ENCODE data around the gene SMIM10L2A. TPM values are rescaled to one million over a fixed set of nuclear protein-coding genes. Genes with fewer than 3 reads are reported as not detected.

SMIM10L2A gene
- total and polyA plus RNA-seq, 10 of the 15 experiments (the other 5 are each of a cell fraction or from before 2014, with no cell fraction given): 0.02 to 0.05 (median 0.03) TPM; not detected in 7

- intact Hi-C loops (cut with micrococcal nuclease; ENCODE audit: unreplicated experiment): no loop called here
- WGBS (ENCODE audit: insufficient coverage, insufficient replicate concordance, low lambda C conversion rate, missing lambda C conversion rate): 14% methylated on average over 8 of the region's 8 CpGs
These were observed 28.1 kb downstream of the SMIM10L2A start for GRCh38 chrX:135449637-135450550.

More at GRCh38 chrX:135449637-135450550, 28.1 kb downstream of the SMIM10L2A start:
- in situ Hi-C loops (cut with MboI): no loop called here
- Histone ChIP-seq H3K9ac (ENCODE audit: control insufficient read depth, insufficient read depth, low read length) (no peak overlapping the region), H3K4me2 (ENCODE audit: control insufficient read depth, insufficient read depth) (no peak overlapping the region), H3K27me3 (replicated peaks in 1 of 2; ENCODE audit: control insufficient read depth in 2 of 2, insufficient read depth in 2 of 2, low read length in 1 of 2) (no peaks in the 10 kb centered on the region), H3K27ac (ENCODE audit: control insufficient read depth, insufficient read depth) (no peak overlapping the region), H4K20me1 (ENCODE audit: control insufficient read depth, insufficient read depth) (no peaks in the 10 kb centered on the region), H3K4me3 (no peak overlapping the region), H3K4me1 (ENCODE audit: control insufficient read depth, insufficient read depth, low read length) (no peaks in the 10 kb centered on the region), H3K9me3 (replicated peaks; ENCODE audit: control insufficient read depth, insufficient read depth, low read length) (no peaks in the 10 kb centered on the region), H3K79me2 (ENCODE audit: control insufficient read depth, insufficient read depth, low read length) (no peaks in the 10 kb centered on the region), H3K36me3 (ENCODE audit: control insufficient read depth in 2 of 2, insufficient read depth in 2 of 2, low read length in 1 of 2) (no peaks in the 10 kb centered on the region), H2AFZ (ENCODE audit: control insufficient read depth, low read depth, low read length) (no peak overlapping the region)
- FAIRE-seq: no peak
- CTCF ChIA-PET: no interaction called here
- ATAC-seq: no peak
- SMC1A ChIA-PET (ENCODE audit: uncharacterized antibody, unreplicated experiment): no interaction called here
- no peak for DNase-seq (ENCODE audit: low read depth, low spot score)
- RAD21 ChIA-PET (ENCODE audit: unreplicated experiment): interaction anchor here (0.8 kb wide), 1 partner anchor 11 kb away, joined by 3 read pairs; no protein-coding TSS in a partner anchor
- BruUV-seq (replicated peaks): no TSS peak
- POLR2A ChIA-PET: interaction anchor here (0.5 kb wide), 1 partner anchor 277 kb away, joined by 3 read pairs; no protein-coding TSS in a partner anchor
- TF ChIP-seq ZNF274 (IDR thresholded peaks at IDR 0.05; ENCODE audit: insufficient read depth, insufficient read length): no peak
- TF ChIP-seq USF1 (IDR thresholded peaks at IDR 0.05; ENCODE audit: borderline replicate concordance, extremely low read length, insufficient read depth, low read depth, low read length): no peak
- no peak for TF ChIP-seq MAX (IDR thresholded peaks at IDR 0.05; ENCODE audit: low read depth, low read length)
- TF ChIP-seq EP300 (IDR thresholded peaks at IDR 0.05; ENCODE audit: borderline replicate concordance in 1 of 2, control insufficient read depth in 1 of 2, low read depth in 2 of 2, low read length in 2 of 2): no peak
- TF ChIP-seq IKZF1 (conservative IDR thresholded peaks at IDR 0.05): no peak
- no peak for TF ChIP-seq GATAD2B (conservative IDR thresholded peaks at IDR 0.05; ENCODE audit: low read depth)
- TF ChIP-seq NR2F1 (conservative IDR thresholded peaks at IDR 0.05): no peak
- no peak for TF ChIP-seq ESRRA (IDR thresholded peaks at IDR 0.05; ENCODE audit: low read length)
- TF ChIP-seq IRF5 (IDR thresholded peaks at IDR 0.05; ENCODE audit: borderline replicate concordance): no peak
- no peak for TF ChIP-seq DPF2 (IDR thresholded peaks at IDR 0.05)
- no peak for TF ChIP-seq CTCF (IDR thresholded peaks at IDR 0.05 in 2 of 3, conservative IDR thresholded peaks at IDR 0.05 in 1 of 3; ENCODE audit: control insufficient read depth in 2 of 3, extremely low read depth in 1 of 3, insufficient read depth in 1 of 3, low read depth in 3 of 3, low read length in 3 of 3)
- no peak for TF ChIP-seq NKRF (conservative IDR thresholded peaks at IDR 0.05)
- TF ChIP-seq JUNB (IDR thresholded peaks at IDR 0.05): no peak
